ENCODE data around the gene SHISA6. TPM values are rescaled to one million over a fixed set of nuclear protein-coding genes. Genes with fewer than 3 reads are reported as not detected.

SHISA6 gene
- total and polyA plus RNA-seq, 4 donors: not detected

GRCh38 chr17:11296994-11297393, 56.0 kb downstream of the SHISA6 start:
- H3K4me1 ChIP-seq (ENCODE audit: control insufficient read depth in 4 of 4, insufficient read depth in 4 of 4, low read length in 3 of 4): no peaks in the 10 kb centered on the region
- peaks cover 0 to 4% (median 0%) of the 10 kb centered on the region in 4 donors for H3K27me3 ChIP-seq (ENCODE audit: control insufficient read depth in 4 of 4, insufficient read depth in 4 of 4, low read length in 3 of 4)
- TF ChIP-seq TAF1 (conservative IDR thresholded peaks at IDR 0.05) (no peak), CTCF (IDR thresholded peaks at IDR 0.05; ENCODE audit: low read depth, low read length, missing input control) (peak; percentile 37), RAD21 (IDR thresholded peaks at IDR 0.05) (peak; percentile 55 to 67), JUND (IDR thresholded peaks at IDR 0.05) (no peak), NR2F2 (IDR thresholded peaks at IDR 0.05) (no peak)
- H3K4me3 ChIP-seq (ENCODE audit: low read depth in 1 of 3, low read length in 3 of 3): no peak overlapping the region
- no peak for DNase-seq (ENCODE audit: low spot score)
- no peak overlapping the region for H3K27ac ChIP-seq (ENCODE audit: low read depth in 1 of 2, low read length in 2 of 2)
- WGBS: 23% methylated on average over 4 of the region's 4 CpGs
- no peaks in the 10 kb centered on the region for H3K36me3 ChIP-seq (ENCODE audit: control insufficient read depth in 4 of 4, insufficient read depth in 3 of 4, low read depth in 1 of 4, low read length in 3 of 4)
- H3K9ac ChIP-seq (ENCODE audit: low read depth in 1 of 2, low read length in 2 of 2): no peak overlapping the region
- H3K9me3 ChIP-seq (ENCODE audit: control insufficient read depth in 4 of 4, low read length in 3 of 4): no peaks in the 10 kb centered on the region

- Histone ChIP-seq H3K27ac (ENCODE audit: low read depth in 1 of 2, low read length in 2 of 2) (no peak overlapping the region), H3K4me3 (ENCODE audit: low read depth in 1 of 3, low read length in 3 of 3) (no peak overlapping the region), H3K36me3 (ENCODE audit: control insufficient read depth in 4 of 4, insufficient read depth in 3 of 4, low read depth in 1 of 4, low read length in 3 of 4) (no peaks in the 10 kb centered on the region), H3K9me3 (ENCODE audit: control insufficient read depth in 4 of 4, low read length in 3 of 4) (no peaks in the 10 kb centered on the region), H3K9ac (ENCODE audit: low read depth in 1 of 2, low read length in 2 of 2) (no peak overlapping the region), H3K4me1 (ENCODE audit: control insufficient read depth in 4 of 4, insufficient read depth in 4 of 4, low read length in 3 of 4) (no peaks in the 10 kb centered on the region), H3K27me3 (ENCODE audit: control insufficient read depth in 4 of 4, insufficient read depth in 4 of 4, low read length in 3 of 4) (peaks cover 0 to 4% (median 0%) of the 10 kb centered on the region in 4 donors)
- no peak for DNase-seq (ENCODE audit: low spot score)
- TF ChIP-seq TAF1 (conservative IDR thresholded peaks at IDR 0.05): no peak
- WGBS: 73% methylated on average over 1 of the region's 1 CpG
These were observed 57.4 kb downstream of the SHISA6 start for GRCh38 chr17:11298401-11298800.

GRCh38 chr17:11300201-11300600, 59.2 kb downstream of the SHISA6 start:
- H3K4me1 ChIP-seq (ENCODE audit: control insufficient read depth in 4 of 4, insufficient read depth in 4 of 4, low read length in 3 of 4): no peaks in the 10 kb centered on the region
- DNase-seq (ENCODE audit: low spot score): no peak
- no peak overlapping the region for H3K9ac ChIP-seq (ENCODE audit: low read depth in 1 of 2, low read length in 2 of 2)
- no peaks in the 10 kb centered on the region for H3K9me3 ChIP-seq (ENCODE audit: control insufficient read depth in 4 of 4, low read length in 3 of 4)
- H3K27me3 ChIP-seq (ENCODE audit: control insufficient read depth in 4 of 4, insufficient read depth in 4 of 4, low read length in 3 of 4): peaks cover 0 to 3% (median 0%) of the 10 kb centered on the region in 4 donors
- H3K4me3 ChIP-seq (ENCODE audit: low read depth in 1 of 3, low read length in 3 of 3): no peak overlapping the region
- no peak overlapping the region for H3K27ac ChIP-seq (ENCODE audit: low read depth in 1 of 2, low read length in 2 of 2)
- no peaks in the 10 kb centered on the region for H3K36me3 ChIP-seq (ENCODE audit: control insufficient read depth in 4 of 4, insufficient read depth in 3 of 4, low read depth in 1 of 4, low read length in 3 of 4)
- no peak for TF ChIP-seq ATF3 (IDR thresholded peaks at IDR 0.05)
- TF ChIP-seq REST (IDR thresholded peaks at IDR 0.05): no peak
- no peak for TF ChIP-seq YY1 (IDR thresholded peaks at IDR 0.05)
- TF ChIP-seq GABPA (IDR thresholded peaks at IDR 0.05 in 1 of 2, conservative IDR thresholded peaks at IDR 0.05 in 1 of 2): no peak
- 83% methylated on average over 7 of the region's 7 CpGs for WGBS

Data from liver (tissue), 9 donors.